ENCODE data around the gene DEXI. TPM values are rescaled to one million over a fixed set of nuclear protein-coding genes. Genes with fewer than 3 reads are reported as not detected.

DEXI gene
- 35.0 and 39.7 TPM in 2 replicates for total RNA-seq

DNA sequence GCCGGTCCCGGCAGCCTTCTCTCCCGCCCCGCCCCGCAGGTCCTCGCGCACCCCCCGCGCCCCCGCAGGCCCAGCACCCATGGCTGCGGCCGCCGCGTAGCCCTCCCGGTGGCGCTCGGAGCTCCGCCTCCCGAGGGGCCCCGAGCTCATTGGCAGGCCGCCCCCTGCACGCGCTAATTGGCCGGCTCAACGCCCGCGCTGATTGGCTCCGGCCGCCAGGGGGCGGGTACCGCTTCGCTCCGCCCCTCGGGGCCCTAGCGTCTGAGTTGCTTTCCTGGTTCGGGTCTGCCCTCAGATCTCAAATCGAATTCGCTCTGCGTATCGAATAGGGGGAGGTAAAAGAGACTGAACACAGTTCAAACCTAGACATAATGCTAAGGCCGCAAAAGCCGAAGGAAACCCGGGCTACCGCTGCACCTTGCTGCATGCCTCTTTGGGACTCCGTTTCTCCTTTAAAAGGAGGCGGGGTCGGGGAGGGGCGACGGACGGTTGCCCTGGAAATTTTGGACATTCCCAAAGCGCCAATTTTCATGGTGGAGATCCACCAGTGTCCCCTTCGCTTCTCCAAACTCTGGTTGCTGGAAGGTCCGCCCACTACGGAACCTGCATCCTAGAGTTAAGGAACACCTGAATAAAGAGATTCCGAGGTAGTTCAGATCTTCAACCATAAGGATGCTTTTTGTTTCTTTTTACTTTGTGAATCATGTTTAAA, at the start of gene DEXI:
DEXI (minus strand) TSS at position 117 of the 712 bp plus-strand sequence. CDS start 463 bp downstream, outside the sequence.

DNA sequence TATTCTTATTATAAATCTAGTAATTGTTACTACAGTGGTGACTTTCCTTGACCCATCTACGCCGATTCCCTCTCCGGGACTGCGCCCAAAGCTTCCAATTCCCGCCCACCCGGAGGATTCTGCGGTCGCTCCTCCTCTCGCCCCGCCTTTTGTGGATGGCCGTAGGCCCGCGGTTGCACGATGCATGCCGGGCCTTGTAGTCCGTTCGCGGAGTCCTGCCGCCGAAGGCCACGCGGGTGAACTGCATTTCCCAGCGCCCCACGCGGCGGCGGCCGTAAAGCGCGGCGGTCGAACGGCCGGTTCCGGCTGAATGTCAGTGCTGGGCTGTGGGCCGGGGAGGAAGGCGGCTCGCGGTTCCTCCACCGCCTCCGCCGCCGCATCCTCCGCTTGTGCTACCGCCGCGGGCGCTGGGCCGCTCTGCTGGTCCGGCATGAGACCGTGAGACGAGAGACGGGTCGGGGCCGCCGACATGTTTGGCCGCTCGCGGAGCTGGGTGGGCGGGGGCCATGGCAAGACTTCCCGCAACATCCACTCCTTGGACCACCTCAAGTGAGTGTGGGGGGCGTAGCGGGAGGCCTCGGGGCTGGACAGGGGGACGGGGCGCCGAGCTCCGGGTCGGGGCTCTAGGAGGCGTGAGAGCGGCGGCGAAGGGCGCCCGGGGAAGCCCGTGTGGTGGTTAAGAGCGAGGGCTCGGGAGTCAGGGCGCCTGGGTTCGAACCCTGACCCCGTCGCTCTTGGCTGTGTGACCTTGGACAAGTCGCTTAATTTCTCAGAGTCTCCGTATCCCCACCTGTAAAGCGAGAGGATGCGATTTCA, 2.2 kb upstream of the DEXI start, which contains the start of gene CLEC16A:
CLEC16A (plus strand) TSS at position 316 of the 816 bp plus-strand sequence; CDS start at position 470, 154 bp downstream.

Other genes with a start within 250 kb of the DEXI start
- 0.26 TPM in 1 of 2 replicates, not detected in the other for gene TEKT5, start 247.5 kb downstream of the DEXI start, total RNA-seq
- gene NUBP1, start 198.6 kb downstream of the DEXI start, total RNA-seq: 29.3 and 31.1 TPM in 2 replicates
- not detected in 2 replicates for gene TVP23A, start 123.7 kb downstream of the DEXI start, total RNA-seq
- 0.09 and 0.33 TPM in 2 replicates for gene CIITA, start 65.3 kb downstream of the DEXI start, total RNA-seq
- 11.5 and 14.7 TPM in 2 replicates for gene CLEC16A, start 2.1 kb upstream of the DEXI start, total RNA-seq